ENCODE measurements around the gene MALRD1. TPM values are rescaled to one million over a fixed set of nuclear protein-coding genes. Genes with fewer than 3 reads are reported as not detected.

The MALRD1 gene
- total RNA-seq, 1 donor from 2014 or later = 0.11 TPM

DNA sequence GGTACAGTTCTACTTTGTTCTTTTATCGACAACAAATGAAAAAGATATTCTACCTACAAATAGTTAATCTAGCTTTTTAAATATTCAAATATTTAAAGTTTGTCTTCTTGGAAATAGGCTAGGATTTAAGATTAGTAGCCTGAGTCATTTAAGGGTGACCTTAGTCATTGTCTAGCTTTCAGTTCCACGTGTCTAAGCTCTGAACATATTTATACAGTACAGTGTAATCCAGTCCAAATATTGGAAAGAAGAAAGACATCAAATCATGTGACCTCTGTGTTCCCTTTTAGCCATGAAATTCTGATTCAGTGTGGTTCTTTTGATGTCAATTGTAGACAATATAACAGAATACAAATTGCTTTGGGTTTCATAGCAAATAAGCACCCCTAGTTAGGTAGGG is 121.1 kb downstream of the MALRD1 start:
- Mint-ChIP-seq H3K4me3 (no peak overlapping the region), H3K9me3 (no peaks in the 10 kb centered on the region), H3K4me1 (peaks cover 10% of the 10 kb centered on the region), H3K27me3 (ENCODE audit: insufficient read depth, low read depth) (peaks cover 2% of the 10 kb centered on the region), H3K27ac (no peak overlapping the region), H3K36me3 (no peaks in the 10 kb centered on the region)
- no peak overlapping the region for H3K4me3 ChIP-seq
- no peak overlapping the region for H2AFZ ChIP-seq (replicated peaks)
- H4K20me1 ChIP-seq (ENCODE audit: low read depth) = no peaks in the 10 kb centered on the region
- H3F3A ChIP-seq (ENCODE audit: low read depth) = no peaks in the 10 kb centered on the region
- H3K9me3 ChIP-seq (ENCODE audit: low read depth) = no peaks in the 10 kb centered on the region
- no peak overlapping the region for H3K9ac ChIP-seq
- H3K4me2 ChIP-seq = no peak overlapping the region
- no peaks in the 10 kb centered on the region for H3K4me1 ChIP-seq
- no peaks in the 10 kb centered on the region for H3K36me3 ChIP-seq
- no peak for DNase-seq (ENCODE audit: low spot score)
- H3K27me3 ChIP-seq = no peaks in the 10 kb centered on the region
- no peak overlapping the region for H3K27ac ChIP-seq
- TF ChIP-seq EZH2phosphoT487 (IDR thresholded peaks at IDR 0.05) = no peak
- TF ChIP-seq, protein P1, sequence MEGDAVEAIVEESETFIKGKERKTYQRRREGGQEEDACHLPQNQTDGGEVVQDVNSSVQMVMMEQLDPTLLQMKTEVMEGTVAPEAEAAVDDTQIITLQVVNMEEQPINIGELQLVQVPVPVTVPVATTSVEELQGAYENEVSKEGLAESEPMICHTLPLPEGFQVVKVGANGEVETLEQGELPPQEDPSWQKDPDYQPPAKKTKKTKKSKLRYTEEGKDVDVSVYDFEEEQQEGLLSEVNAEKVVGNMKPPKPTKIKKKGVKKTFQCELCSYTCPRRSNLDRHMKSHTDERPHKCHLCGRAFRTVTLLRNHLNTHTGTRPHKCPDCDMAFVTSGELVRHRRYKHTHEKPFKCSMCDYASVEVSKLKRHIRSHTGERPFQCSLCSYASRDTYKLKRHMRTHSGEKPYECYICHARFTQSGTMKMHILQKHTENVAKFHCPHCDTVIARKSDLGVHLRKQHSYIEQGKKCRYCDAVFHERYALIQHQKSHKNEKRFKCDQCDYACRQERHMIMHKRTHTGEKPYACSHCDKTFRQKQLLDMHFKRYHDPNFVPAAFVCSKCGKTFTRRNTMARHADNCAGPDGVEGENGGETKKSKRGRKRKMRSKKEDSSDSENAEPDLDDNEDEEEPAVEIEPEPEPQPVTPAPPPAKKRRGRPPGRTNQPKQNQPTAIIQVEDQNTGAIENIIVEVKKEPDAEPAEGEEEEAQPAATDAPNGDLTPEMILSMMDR (IDR thresholded peaks at IDR 0.05) = no peak
- TF ChIP-seq EZH2 (IDR thresholded peaks at IDR 0.05) = no peak
- no peaks in the 10 kb centered on the region for H3K79me2 ChIP-seq (ENCODE audit: low read depth)

DNA sequence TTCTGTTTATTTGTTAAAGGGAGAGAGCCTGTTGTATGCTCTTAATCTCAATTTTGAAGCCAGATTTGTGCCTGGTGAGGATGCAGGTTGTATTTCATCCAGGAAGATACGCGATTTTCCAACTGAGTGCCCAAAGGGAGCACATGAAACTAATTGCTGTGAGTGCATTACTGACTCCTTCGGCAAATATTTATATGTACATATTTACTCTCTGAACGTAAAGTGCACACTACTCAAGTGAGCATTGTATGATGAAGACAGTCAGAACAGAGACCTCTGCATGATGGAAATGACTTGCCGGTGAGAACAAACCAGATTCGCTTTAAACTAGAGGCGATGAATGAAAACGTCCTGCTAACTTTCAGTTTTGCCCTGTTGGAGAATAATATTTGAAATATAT is 130.1 kb downstream of the MALRD1 start:
- Mint-ChIP-seq H3K4me1 (peaks cover 9% of the 10 kb centered on the region), H3K27ac (no peak overlapping the region), H3K4me3 (no peak overlapping the region), H3K9me3 (no peaks in the 10 kb centered on the region), H3K36me3 (no peaks in the 10 kb centered on the region), H3K27me3 (ENCODE audit: insufficient read depth, low read depth) (peaks cover 2% of the 10 kb centered on the region)
- no peak overlapping the region for H3K4me3 ChIP-seq
- no peak overlapping the region for H3K4me2 ChIP-seq
- no peak for DNase-seq (ENCODE audit: low spot score)
- H4K20me1 ChIP-seq (ENCODE audit: low read depth) = no peaks in the 10 kb centered on the region
- H3K9ac ChIP-seq = no peak overlapping the region
- no peak overlapping the region for H3K27ac ChIP-seq
- no peaks in the 10 kb centered on the region for H3K79me2 ChIP-seq (ENCODE audit: low read depth)
- no peaks in the 10 kb centered on the region for H3F3A ChIP-seq (ENCODE audit: low read depth)
- no peaks in the 10 kb centered on the region for H3K27me3 ChIP-seq
- no peaks in the 10 kb centered on the region for H3K36me3 ChIP-seq
- TF ChIP-seq EZH2phosphoT487 (IDR thresholded peaks at IDR 0.05) = no peak
- no peak for TF ChIP-seq EZH2 (IDR thresholded peaks at IDR 0.05)
- TF ChIP-seq, protein P1 (IDR thresholded peaks at IDR 0.05) = no peak
- H3K9me3 ChIP-seq (ENCODE audit: low read depth) = no peaks in the 10 kb centered on the region
- no peaks in the 10 kb centered on the region for H3K4me1 ChIP-seq
- no peak overlapping the region for H2AFZ ChIP-seq (replicated peaks)

GRCh38 chr10:19184891-19185290 is 136.3 kb downstream of the MALRD1 start:
- Histone ChIP-seq H4K20me1 (ENCODE audit: low read depth) (no peaks in the 10 kb centered on the region), H2AFZ (replicated peaks) (no peak overlapping the region), H3K4me1 (no peaks in the 10 kb centered on the region), H3K27ac (no peak overlapping the region), H3K9ac (no peak overlapping the region), H3K79me2 (ENCODE audit: low read depth) (no peaks in the 10 kb centered on the region), H3K4me3 (no peak overlapping the region), H3K9me3 (ENCODE audit: low read depth) (no peaks in the 10 kb centered on the region), H3K27me3 (no peaks in the 10 kb centered on the region), H3K4me2 (no peak overlapping the region), H3F3A (ENCODE audit: low read depth) (no peaks in the 10 kb centered on the region), H3K36me3 (no peaks in the 10 kb centered on the region)
- peaks cover 3% of the 10 kb centered on the region for H3K9me3 Mint-ChIP-seq
- H3K36me3 Mint-ChIP-seq = no peaks in the 10 kb centered on the region
- H3K4me3 Mint-ChIP-seq = no peak overlapping the region
- H3K27me3 Mint-ChIP-seq (ENCODE audit: insufficient read depth, low read depth) = no peaks in the 10 kb centered on the region
- H3K27ac Mint-ChIP-seq = no peak overlapping the region
- no peak for DNase-seq (ENCODE audit: low spot score)
- H3K4me1 Mint-ChIP-seq = no peaks in the 10 kb centered on the region
- TF ChIP-seq EZH2 (IDR thresholded peaks at IDR 0.05) = no peak
- TF ChIP-seq EZH2phosphoT487 (IDR thresholded peaks at IDR 0.05) = no peak

GRCh38 chr10:19194866-19195265 is 146.3 kb downstream of the MALRD1 start:
- DNase-seq (ENCODE audit: low spot score) = no peak
- Mint-ChIP-seq H3K27me3 (ENCODE audit: insufficient read depth, low read depth) (no peaks in the 10 kb centered on the region), H3K9me3 (peaks cover 4% of the 10 kb centered on the region), H3K27ac (no peak overlapping the region), H3K4me3 (no peak overlapping the region), H3K36me3 (no peaks in the 10 kb centered on the region), H3K4me1 (no peaks in the 10 kb centered on the region)
- no peak overlapping the region for H3K27ac ChIP-seq
- H3K9me3 ChIP-seq (ENCODE audit: low read depth) = peaks cover 9% of the 10 kb centered on the region
- no peaks in the 10 kb centered on the region for H3K27me3 ChIP-seq
- H3F3A ChIP-seq (ENCODE audit: low read depth) = no peaks in the 10 kb centered on the region
- no peaks in the 10 kb centered on the region for H3K79me2 ChIP-seq (ENCODE audit: low read depth)
- no peaks in the 10 kb centered on the region for H4K20me1 ChIP-seq (ENCODE audit: low read depth)
- TF ChIP-seq EZH2 (IDR thresholded peaks at IDR 0.05) = no peak
- no peak for TF ChIP-seq EZH2phosphoT487 (IDR thresholded peaks at IDR 0.05)
- TF ChIP-seq, protein P1 (IDR thresholded peaks at IDR 0.05) = no peak
- no peaks in the 10 kb centered on the region for H3K36me3 ChIP-seq
- H3K4me1 ChIP-seq = no peaks in the 10 kb centered on the region
- no peak overlapping the region for H3K4me2 ChIP-seq
- no peak overlapping the region for H3K9ac ChIP-seq
- H2AFZ ChIP-seq (replicated peaks) = no peak overlapping the region
- H3K4me3 ChIP-seq = no peak overlapping the region

Measured in neural progenitor cell (in vitro differentiated cells).